22Rv1 (cell line): ENCODE data around the gene FAM98B.

Source experiments
- CTCF ChIP-seq: fragments of 450-650 bp; IDR thresholded peaks from 2 replicates; pipeline ENCODE4 v1.5.1; 2017; ENCODE audit warnings: mild to moderate bottlenecking
- ZFX ChIP-seq: fragments of 450-650 bp; IDR thresholded peaks from 2 replicates; pipeline ENCODE4 v1.6.1; 2017; ENCODE audit warnings: antibody characterized with exemption, borderline replicate concordance

DNA sequence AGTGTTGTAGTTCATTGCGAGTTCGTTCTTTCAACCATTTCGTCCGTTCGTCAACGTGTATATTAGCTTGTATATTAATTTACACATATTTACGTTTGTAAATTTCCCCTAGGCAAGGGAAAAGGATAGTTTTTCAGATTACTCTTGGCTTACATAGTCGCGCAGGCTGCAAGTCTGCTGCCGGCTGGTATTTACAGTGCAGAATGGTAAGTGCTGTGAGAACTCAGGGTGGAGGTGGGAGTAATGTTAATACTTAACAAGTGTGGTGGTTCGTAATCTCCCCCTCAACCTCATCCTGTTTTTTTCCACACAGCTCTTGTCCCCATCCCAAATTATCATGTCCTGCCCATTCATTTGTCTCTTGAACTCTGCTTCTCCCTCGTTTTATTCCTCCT is 766 bp downstream of the FAM98B start:
- no peak; the same call in 1 of the 2 replicates for TF ChIP-seq CTCF
- no peak for TF ChIP-seq ZFX
